GM18951 (cell line): ENCODE data around the gene NOTCH4.
"Not testable (repeated sequence)": the region's sequence is repeated elsewhere in the genome, so short reads cannot be mapped to it uniquely, and the experiment has no call there.

Experiments
- POLR2A ChIP-seq: IDR thresholded peaks from 4 replicates; pipeline ENCODE4 v1.6.1; 2011; ENCODE audit warnings: mild to moderate bottlenecking; ENCODE audit not compliant: insufficient read length, insufficient read depth; ENCODE audit errors: extremely low read depth
- in situ Hi-C: fragments of 300-500 bp; cut with MboI; formaldehyde crosslinking; loops from one replicate; pipeline ENCODE4 v1.12.0; 2022; ENCODE audit warnings: low sequenced_read_pairs, mixed read lengths, inconsistent platforms; ENCODE audit not compliant: unreplicated experiment

NOTCH4 gene

DNA sequence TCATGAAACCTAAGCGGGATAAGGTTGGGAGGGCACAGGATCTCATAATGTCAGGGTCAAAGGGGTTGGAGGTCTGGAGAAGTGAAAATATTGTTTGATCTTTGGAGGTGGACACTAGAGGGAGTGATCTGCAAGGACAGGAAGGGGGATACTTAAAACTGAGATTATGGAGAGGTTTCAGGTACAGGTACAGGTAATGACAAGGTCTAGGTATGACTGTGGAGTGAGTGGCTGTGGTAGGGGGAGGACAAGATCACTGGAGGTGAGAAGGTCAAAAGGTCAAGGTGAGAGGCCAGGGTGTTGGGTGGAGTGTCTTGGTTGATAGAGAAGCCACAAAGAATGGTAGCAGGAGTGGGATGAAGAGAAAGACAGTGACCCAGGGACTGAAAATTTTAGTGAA, 16.8 kb upstream of the NOTCH4 start:
- in situ Hi-C loops: loop anchor here (10.0 kb wide), 1 partner anchor 164 kb away; the partner anchor contains the start of gene BTNL2
- TF ChIP-seq POLR2A: no peak

DNA sequence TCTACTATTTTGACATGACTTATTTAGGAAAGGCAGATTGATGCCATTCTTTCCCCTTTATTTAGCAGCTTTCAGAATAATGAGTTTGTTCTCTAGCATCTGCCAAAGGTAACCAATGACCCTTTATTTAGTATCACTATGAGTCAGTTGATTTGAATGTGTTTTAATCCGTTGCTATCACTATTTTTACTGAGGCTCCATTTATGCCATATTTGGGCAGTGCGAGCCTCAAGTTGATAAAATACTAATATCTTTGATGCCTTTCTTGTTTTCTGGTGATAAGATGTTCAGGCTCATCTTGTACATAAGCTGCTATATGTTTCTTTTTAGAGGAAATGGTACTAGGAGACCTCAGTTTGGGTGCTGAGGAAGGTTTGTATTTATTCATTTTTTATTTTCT, 15.6 kb upstream of the NOTCH4 start:
- TF ChIP-seq POLR2A: no peak
- in situ Hi-C loops: no loop called here

GRCh38 chr6:32234934-32235333, 11.1 kb upstream of the NOTCH4 start:
- in situ Hi-C loops: no loop called here

GRCh38 chr6:32226434-32226833, 2.6 kb upstream of the NOTCH4 start:
- TF ChIP-seq POLR2A: no peak
- in situ Hi-C loops: no loop called here

More at GRCh38 chr6:32234934-32235333, 11.1 kb upstream of the NOTCH4 start:
- TF ChIP-seq POLR2A: no peak

DNA sequence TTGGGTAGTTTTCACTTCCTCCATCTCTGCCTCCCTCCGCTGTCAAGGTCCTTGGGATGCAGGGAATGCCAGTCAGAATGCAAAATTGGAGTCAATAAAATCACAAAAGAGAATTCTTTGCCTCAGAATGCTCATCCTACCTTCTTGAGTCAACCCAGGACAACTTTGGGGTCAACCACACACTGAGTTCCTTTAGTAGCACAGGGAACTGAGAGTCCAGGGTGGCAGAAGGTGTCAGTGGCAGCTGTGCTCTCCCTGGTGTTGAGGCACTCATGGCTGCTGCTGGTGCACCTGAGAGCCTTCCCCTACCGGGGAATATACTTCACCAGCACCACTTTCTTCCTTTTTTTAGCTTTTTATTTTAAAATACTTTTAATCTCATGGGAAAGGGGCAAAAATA, 829 bp upstream of the NOTCH4 start:
- in situ Hi-C loops: no loop called here
- no peak for TF ChIP-seq POLR2A

DNA sequence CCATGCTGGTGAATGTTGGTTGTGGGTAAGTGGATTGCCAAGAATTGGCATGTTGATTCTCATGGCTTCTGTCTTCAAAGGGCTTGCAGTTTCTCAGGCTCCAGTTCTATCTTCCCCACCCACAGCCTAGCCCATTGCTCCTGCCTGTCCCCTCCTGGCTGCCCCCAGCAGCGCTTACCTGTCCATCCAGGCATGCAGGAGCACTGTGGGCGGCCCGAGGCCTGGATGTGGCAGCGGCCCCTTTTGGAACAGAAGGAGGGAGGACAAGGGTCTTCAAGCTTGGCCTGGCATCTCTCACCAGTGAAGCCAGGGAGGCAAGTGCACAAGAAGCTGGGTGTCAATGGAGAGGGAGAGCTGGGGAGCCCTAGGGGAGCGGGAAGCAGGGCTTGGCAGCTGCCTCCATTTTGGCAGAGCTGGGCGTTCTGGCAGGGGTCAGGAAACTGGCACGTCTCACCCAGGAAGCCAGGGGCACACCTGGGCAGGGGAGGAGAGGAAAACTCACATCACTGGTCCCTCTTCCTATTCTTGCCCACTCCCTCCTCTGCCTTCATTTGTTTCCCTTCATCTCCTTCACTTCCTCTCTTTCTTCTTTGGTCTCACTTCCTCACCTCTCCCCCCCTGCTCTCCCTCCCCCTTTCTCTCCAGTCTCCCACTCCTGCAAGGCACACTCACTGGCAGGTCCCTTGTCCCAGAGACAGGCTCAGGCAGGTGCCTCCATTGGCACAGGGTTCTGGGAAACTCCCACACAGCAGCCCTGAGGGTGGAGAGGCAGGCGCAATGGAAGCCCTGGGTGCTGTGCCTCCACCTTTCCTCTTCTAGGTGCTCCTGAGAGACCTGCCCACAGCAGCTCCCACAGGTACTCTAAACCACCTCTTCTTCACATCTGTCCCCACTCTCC, 1.3 kb downstream of the NOTCH4 start:
- no peak for TF ChIP-seq POLR2A
- in situ Hi-C loops: no loop called here

DNA sequence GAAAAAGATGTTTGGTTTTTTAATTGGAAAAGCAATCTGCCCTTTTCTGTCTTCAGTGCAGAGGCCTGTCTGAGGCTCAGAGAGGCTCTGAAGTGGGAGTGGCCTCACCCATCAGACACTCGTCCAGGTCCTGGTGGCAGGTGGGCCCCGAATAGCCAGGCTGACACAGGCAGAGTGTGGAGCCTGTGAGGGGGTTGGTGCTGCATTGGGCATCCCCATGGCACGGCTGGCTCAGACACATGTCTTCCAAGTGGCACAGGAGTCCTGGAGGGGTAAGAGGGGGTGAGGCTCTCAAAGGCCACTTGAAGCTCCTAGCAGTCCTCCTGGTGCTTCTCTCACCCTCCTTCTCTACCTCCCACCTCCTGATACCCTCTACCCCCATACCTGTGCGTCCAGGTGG, 3.8 kb downstream of the NOTCH4 start:
- no peak for TF ChIP-seq POLR2A
- in situ Hi-C loops: no loop called here

DNA sequence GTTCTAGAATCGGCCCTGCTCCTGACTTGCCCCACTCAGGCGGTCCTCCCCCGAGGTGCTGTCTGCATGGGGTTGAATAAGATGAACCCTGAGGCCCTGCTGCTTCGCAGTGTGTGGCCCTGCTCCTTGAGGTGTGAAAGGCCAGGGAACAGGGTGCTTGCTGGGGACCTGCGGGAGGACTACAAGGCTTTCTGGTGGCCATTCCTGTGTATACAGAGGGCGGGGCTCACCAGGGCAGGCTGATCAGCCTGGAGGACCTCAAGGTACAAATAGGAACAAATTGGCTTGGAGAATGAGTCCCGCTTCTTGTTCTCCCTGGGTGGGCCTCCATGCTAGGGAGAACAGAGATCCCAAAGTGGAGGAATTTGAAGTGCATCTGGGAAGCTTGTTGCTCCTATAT, 5.7 kb downstream of the NOTCH4 start:
- in situ Hi-C loops: no loop called here
- TF ChIP-seq POLR2A: no peak

GRCh38 chr6:32216998-32217397, 6.9 kb downstream of the NOTCH4 start:
- no peak for TF ChIP-seq POLR2A

DNA sequence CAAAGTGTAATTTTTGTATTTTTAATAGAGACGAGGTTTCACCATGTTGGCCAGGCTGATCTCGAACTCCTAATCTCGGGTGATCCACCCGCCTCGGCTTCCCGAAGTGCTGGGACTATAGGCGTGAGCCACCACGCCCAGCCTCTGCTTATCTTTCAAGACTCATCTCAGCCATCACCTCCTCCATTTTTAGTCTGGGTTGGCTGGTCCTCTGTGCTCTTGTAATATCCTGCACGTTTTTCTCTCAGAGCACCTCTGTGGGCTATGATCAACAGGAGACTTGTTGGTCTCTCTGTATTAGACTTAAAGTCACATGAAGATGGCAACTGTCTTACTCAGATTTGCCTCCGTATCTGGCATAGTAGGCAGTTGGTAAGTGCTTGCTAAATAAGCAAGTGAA, 7.6 kb downstream of the NOTCH4 start:
- TF ChIP-seq POLR2A: no peak
- in situ Hi-C loops: no loop called here

More at GRCh38 chr6:32216998-32217397, 6.9 kb downstream of the NOTCH4 start:
- in situ Hi-C loops: no loop called here

GRCh38 chr6:32215617-32216016, 8.2 kb downstream of the NOTCH4 start:
- no peak for TF ChIP-seq POLR2A
- in situ Hi-C loops: no loop called here

DNA sequence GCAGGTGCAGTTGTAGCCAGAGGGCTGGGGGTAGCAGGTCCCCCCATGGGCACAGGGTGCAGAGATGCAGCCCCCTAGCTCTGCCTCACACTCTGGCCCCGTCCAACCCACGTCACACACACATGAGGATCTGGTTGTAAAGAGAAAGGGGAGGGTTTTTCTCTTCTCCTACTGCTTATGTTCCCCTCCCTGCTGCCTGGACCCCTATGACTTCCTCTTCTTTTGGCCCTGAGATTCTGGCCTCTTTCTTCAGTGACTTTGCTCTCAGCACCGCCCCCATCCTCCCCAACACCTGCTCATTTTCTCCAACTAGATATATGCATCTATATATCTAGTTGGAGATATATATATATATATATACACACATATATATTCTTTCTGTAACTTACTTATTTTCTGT, 9.7 kb downstream of the NOTCH4 start:
- TF ChIP-seq POLR2A: no peak

GRCh38 chr6:32213649-32214048, 10.2 kb downstream of the NOTCH4 start:
- in situ Hi-C loops: no loop called here
- no peak for TF ChIP-seq POLR2A

More for the DNA sequence above, 9.7 kb downstream of the NOTCH4 start:
- in situ Hi-C loops: no loop called here

DNA sequence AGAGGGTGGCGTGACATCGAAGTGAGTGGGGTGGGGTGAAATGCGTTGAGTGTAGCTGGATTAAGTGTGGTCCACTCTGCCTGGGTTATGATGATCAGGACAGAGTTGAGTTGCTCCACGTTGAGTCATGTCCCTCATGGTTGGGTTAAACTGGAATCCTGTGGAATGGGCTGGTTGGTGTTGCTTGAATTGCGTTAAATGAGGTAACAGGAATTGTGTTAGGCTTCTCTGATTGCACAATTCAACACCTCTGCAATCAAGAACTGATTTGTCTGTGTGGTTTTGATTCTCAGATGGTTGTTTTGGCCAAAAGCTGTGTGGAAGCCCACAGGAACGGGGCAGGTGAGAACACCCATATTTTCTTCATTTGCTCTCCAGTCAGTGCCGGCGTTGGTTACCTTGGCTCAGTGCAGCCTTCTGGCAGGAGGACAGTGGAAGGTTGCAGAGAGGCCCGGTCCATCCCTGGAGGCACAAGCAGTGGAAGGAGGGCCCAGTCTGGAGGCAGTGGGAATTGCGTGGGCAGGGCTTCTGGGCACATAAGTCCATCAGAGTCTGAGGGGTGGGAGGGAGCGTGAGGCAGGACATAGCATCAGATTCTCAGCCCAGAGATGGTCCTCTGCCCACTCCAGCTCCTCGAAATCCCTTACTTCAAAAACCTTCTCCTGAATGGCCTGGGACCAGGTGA, 11.6 kb downstream of the NOTCH4 start:
- in situ Hi-C loops: no loop called here
- no peak for TF ChIP-seq POLR2A

- in situ Hi-C loops: not testable (repeated sequence)
Measured at GRCh38 chr6:32211432-32211831, 12.4 kb downstream of the NOTCH4 start.
